22Rv1 (cell line): ENCODE results near the gene MTOR.
"Not testable (repeated sequence)": the region's sequence is repeated elsewhere in the genome, so short reads cannot be mapped to it uniquely, and the experiment has no call there.

Experiments used
- H3K27ac ChIP-seq: fragments of 450-650 bp; 2 replicates; pipeline ENCODE4 v1.5.1; 2017
- CTCF ChIP-seq: fragments of 450-650 bp; IDR thresholded peaks from 2 replicates; pipeline ENCODE4 v1.5.1; 2017; ENCODE audit warnings: mild to moderate bottlenecking
- ZFX ChIP-seq: fragments of 450-650 bp; IDR thresholded peaks from 2 replicates; pipeline ENCODE4 v1.6.1; 2017; ENCODE audit warnings: antibody characterized with exemption, borderline replicate concordance

MTOR gene

GRCh38 chr1:11168731-11169130, 93.6 kb downstream of the MTOR start:
- TF ChIP-seq CTCF (no peak), ZFX (no peak)
- no peak overlapping the region for H3K27ac ChIP-seq

- not testable (repeated sequence) for H3K27ac ChIP-seq
These were observed 95.6 kb downstream of the MTOR start for GRCh38 chr1:11166744-11167143.

DNA sequence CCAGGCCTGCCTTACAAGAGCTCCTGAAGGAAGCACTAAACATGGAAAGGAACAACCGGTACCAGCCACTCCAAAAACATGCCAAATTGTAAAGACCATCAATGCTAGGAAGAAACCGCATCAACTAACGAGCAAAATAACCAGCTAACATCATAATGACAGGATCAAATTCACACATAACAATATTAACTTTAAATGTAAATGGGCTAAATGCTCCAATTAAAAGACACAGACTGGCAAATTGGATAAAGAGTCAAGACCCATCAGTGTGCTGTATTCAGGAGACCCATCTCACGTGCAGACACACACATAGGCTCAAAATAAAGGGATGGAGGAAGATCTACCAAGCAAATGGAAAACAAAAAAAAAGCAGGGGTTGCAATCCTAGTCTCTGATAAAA, 99.6 kb downstream of the MTOR start:
- not testable (repeated sequence) for H3K27ac ChIP-seq

- TF ChIP-seq CTCF (no peak), ZFX (no peak)
- no peak overlapping the region for H3K27ac ChIP-seq
These were observed 103.5 kb downstream of the MTOR start for GRCh38 chr1:11158720-11159321.

GRCh38 chr1:11158291-11158690, 104.1 kb downstream of the MTOR start:
- H3K27ac ChIP-seq, result no peak overlapping the region
- TF ChIP-seq ZFX (no peak), CTCF (no peak)

DNA sequence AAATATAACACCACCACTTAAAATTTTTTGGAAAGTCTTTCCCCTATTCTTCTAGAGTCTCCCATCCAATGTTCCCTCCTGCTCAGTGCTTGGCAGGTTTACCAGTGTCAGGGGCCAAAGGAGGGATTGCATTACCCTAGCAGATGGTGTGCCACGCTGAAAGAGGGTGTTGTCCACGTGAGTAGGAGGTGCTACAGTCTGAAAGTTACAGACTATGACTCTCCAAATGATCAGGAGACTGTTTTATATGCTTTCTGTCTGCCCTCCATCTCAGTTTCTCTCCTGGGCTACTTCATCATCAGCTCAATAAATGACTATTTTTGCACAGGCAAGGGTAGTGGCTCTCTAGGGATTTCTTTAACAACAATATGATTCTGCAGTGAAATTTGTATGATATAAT, 104.5 kb downstream of the MTOR start:
- TF ChIP-seq CTCF (no peak), ZFX (no peak)
- no peak overlapping the region for H3K27ac ChIP-seq

- no peak for TF ChIP-seq ZFX
- no peak for TF ChIP-seq CTCF
- H3K27ac ChIP-seq, result no peak overlapping the region
These were observed 105.0 kb downstream of the MTOR start for GRCh38 chr1:11157394-11157793.

GRCh38 chr1:11156963-11157362, 105.4 kb downstream of the MTOR start:
- TF ChIP-seq ZFX (no peak), CTCF (no peak)
- no peak overlapping the region for H3K27ac ChIP-seq
